Stimulated activated CD4-positive, alpha-beta T cell treated with anti-CD3 and anti-CD28 coated beads, Interleukin-12 subunit alpha, Interleukin-12 subunit beta, amount 100 ng/mL, for 48 hours (primary cell): ENCODE measurements around the gene ITPKC.

Experiments used
- DNase-seq, 3 donors: peaks; one replicate each; pipeline ENCODE4 v3.0.0-alpha.2; 2020; ENCODE audit warnings: low read depth in 2 of 3, low spot score in 1 of 3

Gene ITPKC

DNA sequence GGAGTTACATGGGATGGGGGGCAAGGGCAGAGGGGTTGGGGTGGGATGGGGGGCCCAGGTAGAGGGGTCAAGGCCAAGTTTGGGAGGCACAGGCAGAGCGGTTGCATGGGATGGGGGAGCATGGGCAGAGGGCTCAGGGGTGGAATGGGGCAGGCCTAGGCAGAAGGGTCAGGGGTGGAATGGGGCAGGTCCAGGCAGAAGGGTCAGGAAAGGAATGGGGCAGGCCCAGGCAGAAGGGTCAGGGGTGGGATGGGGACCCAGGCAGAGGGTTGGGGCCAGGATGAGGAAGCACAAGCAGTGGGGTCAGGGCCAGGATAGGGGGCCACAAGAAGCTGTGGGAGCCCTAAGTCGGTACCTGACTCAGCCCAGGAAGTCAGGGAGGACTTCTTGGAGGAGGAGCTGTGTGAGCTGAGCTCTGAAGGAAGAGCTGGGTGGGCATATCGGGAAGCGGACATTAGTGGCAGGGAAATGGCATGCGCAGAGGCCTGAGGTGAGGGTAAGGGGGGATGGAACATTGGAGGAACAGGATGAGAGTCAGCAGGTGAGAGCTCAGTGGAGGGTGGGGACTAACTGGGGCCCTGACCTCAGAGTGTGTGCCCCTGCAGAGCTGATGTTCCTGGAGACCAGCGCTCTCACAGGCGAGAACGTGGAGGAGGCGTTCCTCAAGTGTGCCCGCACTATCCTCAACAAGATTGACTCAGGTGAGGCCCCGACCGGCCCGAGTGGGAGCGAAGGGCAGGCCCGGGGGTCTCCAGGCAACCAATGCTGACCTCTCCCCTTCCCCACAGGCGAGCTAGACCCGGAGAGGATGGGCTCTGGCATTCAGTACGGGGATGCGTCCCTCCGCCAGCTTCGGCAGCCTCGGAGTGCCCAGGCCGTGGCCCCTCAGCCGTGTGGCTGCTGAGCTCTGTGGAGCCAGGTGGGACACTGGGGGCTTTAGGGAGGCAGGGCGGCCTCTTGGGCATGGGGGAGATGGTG is 69.4 kb downstream of the ITPKC start:
- DNase-seq: no peak
